HepG2 (cell line): Measurements from ENCODE around the gene CDH13. TPM values are rescaled to one million over a fixed set of nuclear protein-coding genes. Genes with fewer than 3 reads are reported as not detected.
A peak's percentile ranks its signal among the peaks of the same experiment; 100 is the strongest.

ENCODE experiments used
- DDIT3 ChIP-seq: sonication (generic); formaldehyde crosslinking; IDR thresholded peaks from 2 replicates; pipeline ENCODE4 v1.4.0; 2020; ENCODE audit warnings: mild to moderate bottlenecking, missing genetic modification reagents
- EP300 ChIP-seq, 3 experiments: sonication (generic) in 1 of 3; formaldehyde crosslinking in 1 of 3; IDR thresholded peaks; 2 replicates each; pipeline versions ENCODE4 v1.5.1 to v1.6.1; 2011 to 2020; ENCODE audit warnings: low read depth in 2 of 3, low read length in 2 of 3, borderline replicate concordance in 1 of 3, improper control_type of control experiment in 1 of 3, mild to moderate bottlenecking in 1 of 3, missing genetic modification reagents in 1 of 3, moderate library complexity in 1 of 3
- HNRNPK ChIP-seq: fragments of 200-400 bp; formaldehyde crosslinking; IDR thresholded peaks from 2 replicates; pipeline ENCODE4 v1.6.1; 2018; ENCODE audit warnings: low read length, low read depth, moderate library complexity, mild to moderate bottlenecking; ENCODE audit not compliant: poor library complexity, severe bottlenecking
- JUND ChIP-seq: sonication (generic); formaldehyde crosslinking; IDR thresholded peaks from 2 replicates; pipeline ENCODE4 v1.8.0; 2022; ENCODE audit warnings: mild to moderate bottlenecking, missing genetic modification reagents
- KLF13 ChIP-seq: sonication (generic); formaldehyde crosslinking; IDR thresholded peaks from 2 replicates; pipeline ENCODE4 v1.4.0; 2020; ENCODE audit warnings: mild to moderate bottlenecking, missing genetic modification reagents
- POLR2A ChIP-seq, 2 experiments: IDR thresholded peaks; 2 replicates each; pipeline ENCODE4 v1.6.1; 2011; ENCODE audit warnings: low read depth in 2 of 2, low read length in 2 of 2, mild to moderate bottlenecking in 1 of 2, moderate library complexity in 1 of 2; ENCODE audit not compliant: insufficient read depth in 1 of 2
- SALL2 ChIP-seq: sonication (generic); formaldehyde crosslinking; IDR thresholded peaks from 2 replicates; pipeline ENCODE4 v1.8.1; 2023; ENCODE audit warnings: mild to moderate bottlenecking, missing genetic modification reagents, inconsistent platforms
- SOX5 ChIP-seq: IDR thresholded peaks from 2 replicates; pipeline ENCODE4 v1.6.1; 2016; ENCODE audit warnings: borderline replicate concordance
- STAT6 ChIP-seq: sonication (generic); formaldehyde crosslinking; IDR thresholded peaks from 2 replicates; pipeline ENCODE4 v1.4.0; 2020; ENCODE audit warnings: missing genetic modification reagents, mild to moderate bottlenecking, borderline replicate concordance
- ZNF225 ChIP-seq: sonication (generic); formaldehyde crosslinking; IDR thresholded peaks from 2 replicates; pipeline ENCODE4 v1.4.0; 2020; ENCODE audit warnings: mild to moderate bottlenecking, missing genetic modification reagents
- ZNF343 ChIP-seq: sonication (generic); formaldehyde crosslinking; IDR thresholded peaks from 2 replicates; pipeline ENCODE4 v1.4.0; 2020; ENCODE audit warnings: mild to moderate bottlenecking, missing genetic modification reagents
- ZNF891 ChIP-seq: sonication (generic); formaldehyde crosslinking; IDR thresholded peaks from 2 replicates; pipeline ENCODE4 v1.5.0; 2020; ENCODE audit warnings: mild to moderate bottlenecking, missing genetic modification reagents
- ZUFSP ChIP-seq: sonication (generic); formaldehyde crosslinking; IDR thresholded peaks from 2 replicates; pipeline ENCODE4 v1.9.0; 2021; ENCODE audit warnings: missing genetic modification reagents, mild to moderate bottlenecking, borderline replicate concordance
- polyA plus RNA-seq, 8 experiments: library from polyadenylated mRNA; depleted of rRNA in 3 of 8; stranded (reverse) in 7 of 8; unstranded in 1 of 8; fragments of >200 nt; fragmentation: Illumina TruSeq in 4 of 8; extraction: Trizol in 4 of 8; gene quantifications; 2 replicates each; pipeline versions ENCODE4 v1.2.1 to v1.2.3, GENCODE V29; 2011 to 2016; ENCODE audit warnings: low read depth in 4 of 8, missing spikeins in 1 of 8, mixed read lengths in 1 of 8; ENCODE audit not compliant: insufficient read depth in 1 of 8
- total RNA-seq, 5 experiments: library from RNA; depleted of rRNA; stranded (reverse); fragments of >200 nt; fragmentation: Illumina TruSeq; extraction: Trizol; gene quantifications; 2 replicates each; pipeline ENCODE4 v1.2.3, GENCODE V29; 2016; ENCODE audit warnings: low read depth in 1 of 5
- TF ChIP-seq, protein P1 (sequence below): sonication (generic); formaldehyde crosslinking; IDR thresholded peaks from 2 replicates; pipeline ENCODE4 v1.8.0; 2022; ENCODE audit warnings: missing genetic modification reagents, mild to moderate bottlenecking, moderate library complexity, borderline replicate concordance
- TF ChIP-seq, protein P2 (sequence below): sonication (generic); formaldehyde crosslinking; IDR thresholded peaks from 2 replicates; pipeline ENCODE4 v1.4.0; 2020; ENCODE audit warnings: missing genetic modification reagents
- TF ChIP-seq, protein P3 (sequence below): sonication (generic); formaldehyde crosslinking; conservative IDR thresholded peaks from 2 replicates; pipeline ENCODE4 v1.4.0; 2020; ENCODE audit warnings: missing genetic modification reagents

The CDH13 gene
- total and polyA plus RNA-seq, 2 of the 13 experiments (the other 11 are each of a cell fraction or from before 2014, with no cell fraction given), result not detected

- no peak for TF ChIP-seq EP300 (IDR thresholded peaks at IDR 0.05; ENCODE audit: low read depth in 2 of 2, low read length in 2 of 2)
- no peak for TF ChIP-seq EP300 (CRISPR knock-in tag; IDR thresholded peaks at IDR 0.05; ENCODE audit: borderline replicate concordance)
- no peak for TF ChIP-seq ZUFSP (CRISPR knock-in tag)
- TF ChIP-seq HNRNPK, result peak; percentile 83
- no peak for TF ChIP-seq KLF13
- TF ChIP-seq, protein P1, sequence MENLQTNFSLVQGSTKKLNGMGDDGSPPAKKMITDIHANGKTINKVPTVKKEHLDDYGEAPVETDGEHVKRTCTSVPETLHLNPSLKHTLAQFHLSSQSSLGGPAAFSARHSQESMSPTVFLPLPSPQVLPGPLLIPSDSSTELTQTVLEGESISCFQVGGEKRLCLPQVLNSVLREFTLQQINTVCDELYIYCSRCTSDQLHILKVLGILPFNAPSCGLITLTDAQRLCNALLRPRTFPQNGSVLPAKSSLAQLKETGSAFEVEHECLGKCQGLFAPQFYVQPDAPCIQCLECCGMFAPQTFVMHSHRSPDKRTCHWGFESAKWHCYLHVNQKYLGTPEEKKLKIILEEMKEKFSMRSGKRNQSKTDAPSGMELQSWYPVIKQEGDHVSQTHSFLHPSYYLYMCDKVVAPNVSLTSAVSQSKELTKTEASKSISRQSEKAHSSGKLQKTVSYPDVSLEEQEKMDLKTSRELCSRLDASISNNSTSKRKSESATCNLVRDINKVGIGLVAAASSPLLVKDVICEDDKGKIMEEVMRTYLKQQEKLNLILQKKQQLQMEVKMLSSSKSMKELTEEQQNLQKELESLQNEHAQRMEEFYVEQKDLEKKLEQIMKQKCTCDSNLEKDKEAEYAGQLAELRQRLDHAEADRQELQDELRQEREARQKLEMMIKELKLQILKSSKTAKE (CRISPR knock-in tag), result no peak
- TF ChIP-seq SALL2 (CRISPR knock-in tag), result 0 out of 2 replicates have a peak, but pooled peaks have one; percentile 31
- peak; percentile 83 to 94 for TF ChIP-seq POLR2A (IDR thresholded peaks at IDR 0.05; ENCODE audit: insufficient read depth in 1 of 2, low read depth in 2 of 2, low read length in 2 of 2)
- no peak for TF ChIP-seq SOX5 (CRISPR knock-in tag)
- no peak for TF ChIP-seq STAT6 (CRISPR knock-in tag)
- no peak for TF ChIP-seq DDIT3
- TF ChIP-seq ZNF343 (CRISPR knock-in tag), result 0 out of 2 replicates have a peak, but pooled peaks have one; percentile 59
- peak; percentile 19; the same call in 1 of the 2 replicates for TF ChIP-seq JUND
- TF ChIP-seq, protein P2, sequence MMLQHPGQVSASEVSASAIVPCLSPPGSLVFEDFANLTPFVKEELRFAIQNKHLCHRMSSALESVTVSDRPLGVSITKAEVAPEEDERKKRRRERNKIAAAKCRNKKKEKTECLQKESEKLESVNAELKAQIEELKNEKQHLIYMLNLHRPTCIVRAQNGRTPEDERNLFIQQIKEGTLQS (CRISPR knock-in tag), result no peak
- 0 out of 2 replicates have a peak, but pooled peaks have one; percentile 37 for TF ChIP-seq ZNF891 (CRISPR knock-in tag)
- TF ChIP-seq, protein P3, sequence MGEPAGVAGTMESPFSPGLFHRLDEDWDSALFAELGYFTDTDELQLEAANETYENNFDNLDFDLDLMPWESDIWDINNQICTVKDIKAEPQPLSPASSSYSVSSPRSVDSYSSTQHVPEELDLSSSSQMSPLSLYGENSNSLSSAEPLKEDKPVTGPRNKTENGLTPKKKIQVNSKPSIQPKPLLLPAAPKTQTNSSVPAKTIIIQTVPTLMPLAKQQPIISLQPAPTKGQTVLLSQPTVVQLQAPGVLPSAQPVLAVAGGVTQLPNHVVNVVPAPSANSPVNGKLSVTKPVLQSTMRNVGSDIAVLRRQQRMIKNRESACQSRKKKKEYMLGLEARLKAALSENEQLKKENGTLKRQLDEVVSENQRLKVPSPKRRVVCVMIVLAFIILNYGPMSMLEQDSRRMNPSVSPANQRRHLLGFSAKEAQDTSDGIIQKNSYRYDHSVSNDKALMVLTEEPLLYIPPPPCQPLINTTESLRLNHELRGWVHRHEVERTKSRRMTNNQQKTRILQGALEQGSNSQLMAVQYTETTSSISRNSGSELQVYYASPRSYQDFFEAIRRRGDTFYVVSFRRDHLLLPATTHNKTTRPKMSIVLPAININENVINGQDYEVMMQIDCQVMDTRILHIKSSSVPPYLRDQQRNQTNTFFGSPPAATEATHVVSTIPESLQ (CRISPR knock-in tag), result no peak
- TF ChIP-seq ZNF225, result 0 out of 2 replicates have a peak, but pooled peaks have one; percentile 11
These were observed 1181.2 kb downstream of the CDH13 start, which contains the start of gene HSBP1 (continued) for GRCh38 chr16:83807710-83808572.
